ENCODE data around the gene CAPN5. TPM values are rescaled to one million over a fixed set of nuclear protein-coding genes. Genes with fewer than 3 reads are reported as not detected.
A peak's percentile ranks its signal among the peaks of the same experiment; 100 is the strongest.

The CAPN5 gene
- total and polyA plus RNA-seq, 2 of the 8 experiments (the other 6 are each of a cell fraction or from before 2014, with no cell fraction given) = 21.5 to 22.4 TPM

DNA sequence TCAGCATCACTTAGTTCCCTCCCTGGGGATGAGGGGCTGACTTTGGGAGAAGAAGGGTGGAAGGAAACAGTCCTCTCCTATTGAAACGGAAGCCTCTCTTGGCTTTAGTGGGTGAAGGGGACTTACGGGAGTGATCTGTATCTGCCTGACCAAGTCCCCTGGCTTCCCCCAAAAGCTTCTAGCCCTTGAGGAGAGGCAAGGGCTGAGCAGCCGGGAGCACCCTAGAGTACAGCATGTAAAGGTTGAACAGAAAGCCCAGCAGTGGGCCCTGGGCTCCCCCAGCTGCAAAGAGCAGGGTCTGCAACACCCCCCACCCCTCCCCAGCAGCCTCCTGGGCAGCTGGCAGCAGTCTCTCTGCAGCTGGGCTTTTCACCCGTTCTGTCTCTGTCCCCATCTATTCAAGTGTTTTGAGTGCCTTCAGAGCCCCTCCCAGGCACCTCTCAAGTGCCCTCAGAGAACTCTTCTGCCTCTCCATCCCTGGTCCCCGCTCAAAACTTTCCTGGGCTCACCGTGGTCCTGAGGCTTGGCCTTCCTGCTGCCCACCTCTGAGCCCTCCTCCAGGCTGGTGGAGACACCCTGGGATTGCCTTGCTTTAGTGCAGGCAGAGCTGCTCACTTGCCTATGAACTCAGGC lies 2.7 kb downstream of the CAPN5 start:
- WGBS, 2 experiments (ENCODE audit: extremely low coverage in 1 of 2, insufficient coverage in 1 of 2, insufficient read length in 1 of 2, insufficient replicate concordance in 2 of 2, low coverage in 1 of 2, low lambda C conversion rate in 2 of 2, missing lambda C conversion rate in 1 of 2) = 89% methylated on average over 6 of the region's 6 CpGs; no CpG with 5 or more reads in 1 of the 2 experiments
- FAIRE-seq = no peak
- no peak for TF ChIP-seq KDM5A (IDR thresholded peaks at IDR 0.05; ENCODE audit: low read length)

More for the DNA sequence above, 2.7 kb downstream of the CAPN5 start:
- Histone ChIP-seq H3K27me3 (replicated peaks in 1 of 4; ENCODE audit: control insufficient read depth in 3 of 4, extremely low read depth in 1 of 4, insufficient read depth in 3 of 4, low read length in 3 of 4) (peaks cover 0 to 3% (median 0%) of the 10 kb centered on the region in 4 experiments; a peak in 2 of 7 replicates), H3K4me2 (ENCODE audit: insufficient read depth in 1 of 2, low read depth in 2 of 2, low read length in 2 of 2) (no peak overlapping the region), H3K4me3 (ENCODE audit: extremely low read depth in 1 of 4, insufficient read depth in 2 of 4, low read depth in 3 of 4, low read length in 4 of 4) (no peak overlapping the region), H3K23me2 (ENCODE audit: low read depth, low read length) (peaks cover 13% of the 10 kb centered on the region), H3K23ac (ENCODE audit: insufficient read length) (no peak overlapping the region), H4K20me1 (replicated peaks in 1 of 2; ENCODE audit: control insufficient read depth in 1 of 2, insufficient read depth in 2 of 2, low read length in 2 of 2) (peaks cover 0 to 2% of the 10 kb centered on the region in 2 experiments), H2AK5ac (ENCODE audit: low read depth, low read length) (no peak overlapping the region), H2BK120ac (replicated peaks; ENCODE audit: low read depth, low read length) (no peak overlapping the region), H4K8ac (ENCODE audit: extremely low read depth, insufficient read depth, low read length) (0 out of 2 replicates have a peak overlapping the region, but pooled peaks have one; percentile 11), H3K79me2 (ENCODE audit: control insufficient read depth in 1 of 2, insufficient read depth in 2 of 2, low read length in 2 of 2) (no peaks in the 10 kb centered on the region), H4K5ac (ENCODE audit: insufficient read length, low read depth, low read length) (no peak overlapping the region), H3K56ac (replicated peaks; ENCODE audit: insufficient read length, low read depth, low read length) (no peak overlapping the region), H3K9ac (replicated peaks in 1 of 4; ENCODE audit: extremely low read depth in 1 of 4, low read depth in 3 of 4, low read length in 3 of 4) (no peak overlapping the region), H3K4ac (replicated peaks; ENCODE audit: insufficient read length, low read depth, low read length) (no peak overlapping the region), H3K18ac (ENCODE audit: extremely low read depth, low read length) (no peak overlapping the region), H2BK15ac (ENCODE audit: low read length) (peak overlapping the region; percentile 29; the same call in 1 of the 2 replicates), H3K79me1 (ENCODE audit: low read depth, low read length) (no peaks in the 10 kb centered on the region; the same call in none of the 2 replicates), H2BK12ac (ENCODE audit: low read depth, low read length) (no peak overlapping the region), H2BK20ac (ENCODE audit: low read length) (no peak overlapping the region), H3K14ac (ENCODE audit: insufficient read length) (no peak overlapping the region), H4K91ac (replicated peaks; ENCODE audit: insufficient read length, low read length) (no peak overlapping the region), H2AFZ (ENCODE audit: low read length) (no peak overlapping the region), H3K27ac (ENCODE audit: low read depth, low read length) (no peak overlapping the region), H3K9me3 (ENCODE audit: insufficient read depth in 2 of 2, low read depth in 1 of 2, low read length in 1 of 2) (no peaks in the 10 kb centered on the region), H3K4me1 (replicated peaks in 1 of 4; ENCODE audit: control insufficient read depth in 3 of 4, insufficient read depth in 4 of 4, low read length in 3 of 4) (peaks cover 0 to 7% (median 3%) of the 10 kb centered on the region in 4 experiments; a peak in 5 of 7 replicates), H3K36me3 (ENCODE audit: control insufficient read depth in 2 of 4, insufficient read depth in 4 of 4, low read length in 3 of 4) (no peaks in the 10 kb centered on the region), H2BK5ac (ENCODE audit: low read depth, low read length) (no peak overlapping the region)
- ChIA-PET POLR2A (ENCODE audit: partially characterized antibody) (interaction anchor here (0.8 to 1.1 kb wide), 2 partner anchors 18 to 23 kb away, joined by 3 read pairs; no protein-coding TSS in a partner anchor), CTCF (ENCODE audit: partially characterized antibody) (interaction anchor here (0.8 to 2.2 kb wide), 4 partner anchors 16 to 119 kb away, joined by 3 to 13 read pairs (median 4); no protein-coding TSS in a partner anchor)
- no peak for DNase-seq (ENCODE audit: low read depth in 1 of 2, low spot score in 2 of 2)
